ENCODE data around the gene TGM4. TPM values are rescaled to one million over a fixed set of nuclear protein-coding genes. Genes with fewer than 3 reads are reported as not detected.

TGM4 gene
- total and polyA plus RNA-seq, 9 of the 15 experiments (the other 6 are each of a cell fraction or from before 2014, with no cell fraction given), result not detected

DNA sequence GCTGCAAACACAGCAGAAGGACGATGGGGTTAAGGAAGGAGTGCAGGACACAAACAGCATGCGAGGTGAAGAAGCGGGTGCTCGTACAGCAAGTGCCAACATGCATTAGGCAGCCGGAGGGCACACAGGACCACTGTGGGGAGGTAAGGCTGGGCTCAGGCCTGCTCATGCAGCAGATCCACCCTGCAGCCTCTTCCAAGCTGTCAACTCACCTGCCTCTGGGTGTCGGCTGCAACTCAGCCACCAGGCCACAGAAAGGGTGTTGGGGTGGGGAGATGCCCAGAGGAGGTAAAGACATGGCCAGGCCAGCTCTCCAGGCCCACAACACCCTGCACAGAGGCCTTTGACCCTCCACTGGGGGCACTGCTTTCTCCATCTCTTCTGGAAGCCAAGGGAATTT is 44.2 kb downstream of the TGM4 start:
- no peaks in the 10 kb centered on the region for H3K79me2 ChIP-seq (ENCODE audit: control insufficient read depth, insufficient read depth, low read length)
- no peak overlapping the region for H3K27ac ChIP-seq (ENCODE audit: extremely low read depth, low read depth, low read length)
- H2AFZ ChIP-seq (ENCODE audit: low read depth, low read length), result no peak overlapping the region
- no peaks in the 10 kb centered on the region for H4K20me1 ChIP-seq (replicated peaks; ENCODE audit: control insufficient read depth, insufficient read depth, low read length)
- BruUV-seq (replicated peaks), result no TSS peak
- no peak overlapping the region for H3K4me3 ChIP-seq
- intact Hi-C loops (cut with micrococcal nuclease) (loop anchor here (5.0 kb wide), 1 partner anchor 104 kb away; no protein-coding TSS in a partner anchor), in situ Hi-C loops (cut with MboI) (no loop called here)
- H3K9ac ChIP-seq (ENCODE audit: insufficient read depth in 1 of 2, low read depth in 2 of 2, low read length in 2 of 2), result no peak overlapping the region
- no peaks in the 10 kb centered on the region for H3K27me3 ChIP-seq (ENCODE audit: control insufficient read depth in 2 of 2, insufficient read depth in 2 of 2, low read length in 2 of 2)
- H3K36me3 ChIP-seq (ENCODE audit: control insufficient read depth, insufficient read depth, low read length), result peaks cover 13% of the 10 kb centered on the region; the same call in 2 of the 3 replicates
- ChIA-PET POLR2A (no interaction called here), CTCF (ENCODE audit: low intra/inter-chr PET ratio) (no interaction called here)
- DNase-seq (ENCODE audit: extremely low read depth in 1 of 4, low spot score in 3 of 4), result no peak
- H3K9me3 ChIP-seq (replicated peaks; ENCODE audit: control insufficient read depth, insufficient read depth, low read depth, low read length), result no peaks in the 10 kb centered on the region
- no peak for FAIRE-seq
- no peaks in the 10 kb centered on the region for H3K9me1 ChIP-seq (ENCODE audit: control insufficient read depth, insufficient read depth, low read length)
- TF ChIP-seq SMAD2 (IDR thresholded peaks at IDR 0.05; ENCODE audit: low read depth, low read length) (no peak), FOSL1 (tag; conservative IDR thresholded peaks at IDR 0.05) (no peak), NR4A1 (CRISPR knock-in tag; IDR thresholded peaks at IDR 0.05) (no peak), NR4A1 (tag; IDR thresholded peaks at IDR 0.05) (no peak), CEBPB (tag; IDR thresholded peaks at IDR 0.05) (no peak), ZNF707 (CRISPR knock-in tag; conservative IDR thresholded peaks at IDR 0.05) (no peak), U2AF2 (optimal IDR thresholded peaks at IDR 0.05; ENCODE audit: low read depth, low read length) (no peak), POLR2AphosphoS2 (IDR thresholded peaks at IDR 0.05; ENCODE audit: low read length) (no peak), POLR2G (IDR thresholded peaks at IDR 0.05; ENCODE audit: low read depth, low read length) (0 out of 2 replicates have a peak, but pooled peaks have one; percentile 6)
- no peak overlapping the region for H3K4me2 ChIP-seq (ENCODE audit: insufficient read depth, low read length)
- H3K4me1 ChIP-seq (replicated peaks in 1 of 2; ENCODE audit: control insufficient read depth in 2 of 2, insufficient read depth in 2 of 2, low read length in 2 of 2), result peaks cover 0 to under 1% of the 10 kb centered on the region in 2 experiments; a peak in 2 of 5 replicates
- ATAC-seq, result no peak
- 80% methylated on average over 6 of the region's 6 CpGs for WGBS (ENCODE audit: insufficient coverage, low coverage, missing lambda C conversion rate)
